Mesenchymal stem cell (in vitro differentiated cells and primary cell): ENCODE measurements around the gene TAS2R46.

Source experiments
- DNase-seq: peaks from one replicate; pipeline ENCODE4 v3.0.0-alpha.2; 2013
- H2AFZ ChIP-seq: one replicate; pipeline ENCODE4 v1.6.1; 2013; ENCODE audit warnings: low read depth, mild to moderate bottlenecking, control low read depth, inconsistent platforms, low read length, moderate library complexity
- H2AK5ac ChIP-seq: 2 replicates; pipeline ENCODE4 v1.6.1; 2013; ENCODE audit warnings: low read length, moderate library complexity, mild to moderate bottlenecking, inconsistent platforms; ENCODE audit not compliant: severe bottlenecking
- H2BK120ac ChIP-seq: one replicate; pipeline ENCODE4 v1.6.1; 2013; ENCODE audit warnings: low read depth, mild to moderate bottlenecking, inconsistent platforms, low read length, moderate library complexity
- H2BK12ac ChIP-seq, 2 experiments: one replicate each; pipeline ENCODE4 v1.6.1; 2013; ENCODE audit warnings: inconsistent platforms in 2 of 2, low read length in 2 of 2, mild to moderate bottlenecking in 2 of 2, moderate library complexity in 2 of 2, control low read depth in 1 of 2
- H2BK15ac ChIP-seq: one replicate; pipeline ENCODE4 v1.6.1; 2013; ENCODE audit warnings: mild to moderate bottlenecking, low read depth, inconsistent platforms; ENCODE audit not compliant: poor library complexity, severe bottlenecking
- H2BK5ac ChIP-seq: 2 replicates; pipeline ENCODE4 v1.6.1; 2013; ENCODE audit warnings: low read depth, mild to moderate bottlenecking, low read length, control low read depth, inconsistent platforms; ENCODE audit not compliant: poor library complexity, severe bottlenecking
- H3K14ac ChIP-seq, 2 experiments: one replicate each; pipeline ENCODE4 v1.6.1; 2013; ENCODE audit warnings: inconsistent platforms in 2 of 2, low read length in 2 of 2, control low read depth in 1 of 2, mild to moderate bottlenecking in 1 of 2, moderate library complexity in 1 of 2
- H3K18ac ChIP-seq, 2 experiments: one replicate each; pipeline ENCODE4 v1.6.1; 2013; ENCODE audit warnings: inconsistent platforms in 2 of 2, low read length in 2 of 2, control low read depth in 1 of 2, low read depth in 1 of 2, mild to moderate bottlenecking in 1 of 2
- H3K23ac ChIP-seq, 2 experiments: one replicate each; pipeline ENCODE4 v1.6.1; 2013; ENCODE audit warnings: inconsistent platforms in 2 of 2, low read length in 2 of 2, mild to moderate bottlenecking in 2 of 2, moderate library complexity in 2 of 2, control low read depth in 1 of 2
- H3K27ac ChIP-seq: 2 replicates; pipeline ENCODE4 v1.5.1; 2013; ENCODE audit warnings: mild to moderate bottlenecking, moderate library complexity, low read length, control low read depth, inconsistent platforms; ENCODE audit not compliant: poor library complexity, severe bottlenecking
- H3K27me3 ChIP-seq, 2 experiments: 2 replicates each; pipeline versions ENCODE4 v1.6.1 to v1.7.0; 2013; ENCODE audit warnings: low read length in 2 of 2, mild to moderate bottlenecking in 2 of 2, moderate library complexity in 2 of 2, control low read depth in 1 of 2, inconsistent platforms in 1 of 2; ENCODE audit not compliant: control insufficient read depth in 1 of 2, insufficient read depth in 1 of 2
- H3K36me3 ChIP-seq, 2 experiments: 2 replicates each; pipeline versions ENCODE4 v1.6.1 to v1.7.0; 2013; ENCODE audit warnings: low read length in 2 of 2, control low read depth in 1 of 2, inconsistent platforms in 1 of 2, low read depth in 1 of 2, mild to moderate bottlenecking in 1 of 2; ENCODE audit not compliant: insufficient read depth in 2 of 2, control insufficient read depth in 1 of 2
- H3K4ac ChIP-seq, 2 experiments: one replicate each; pipeline ENCODE4 v1.6.1; 2013; ENCODE audit warnings: inconsistent platforms in 2 of 2, low read length in 2 of 2, mild to moderate bottlenecking in 2 of 2, moderate library complexity in 2 of 2, control low read depth in 1 of 2, low read depth in 1 of 2
- H3K4me1 ChIP-seq: 2 replicates; pipeline ENCODE4 v1.6.1; 2013; ENCODE audit warnings: low read depth, low read length, control low read depth; ENCODE audit not compliant: control insufficient read depth, insufficient read depth
- H3K4me2 ChIP-seq: 2 replicates; pipeline ENCODE4 v1.6.1; 2013; ENCODE audit warnings: low read length, mild to moderate bottlenecking, inconsistent platforms; ENCODE audit not compliant: poor library complexity, severe bottlenecking
- H3K4me3 ChIP-seq, 2 experiments: 2 replicates each; pipeline versions ENCODE4 v1.5.1 to v1.7.0; 2013; ENCODE audit warnings: low read length in 2 of 2, mild to moderate bottlenecking in 2 of 2, control low read depth in 1 of 2, low read depth in 1 of 2; ENCODE audit not compliant: insufficient read depth in 1 of 2
- H3K79me1 ChIP-seq: replicated peaks from 2 replicates; pipeline ENCODE4 v1.6.1; 2013; ENCODE audit warnings: mild to moderate bottlenecking, control low read depth, low read length, inconsistent platforms; ENCODE audit not compliant: poor library complexity, severe bottlenecking
- H3K9ac ChIP-seq: 2 replicates; pipeline ENCODE4 v1.7.0; 2013; ENCODE audit warnings: mild to moderate bottlenecking, low read length, moderate library complexity
- H3K9me3 ChIP-seq: 2 replicates; pipeline ENCODE4 v1.7.0; 2013; ENCODE audit warnings: mild to moderate bottlenecking, low read length; ENCODE audit not compliant: control insufficient read depth
- H4K8ac ChIP-seq: one replicate; pipeline ENCODE4 v1.6.1; 2013; ENCODE audit warnings: inconsistent platforms, mild to moderate bottlenecking, low read length, moderate library complexity
- H4K91ac ChIP-seq: one replicate; pipeline ENCODE4 v1.6.1; 2013; ENCODE audit warnings: mild to moderate bottlenecking, low read length, inconsistent platforms
- WGBS: methylation state at CpG from one replicate; pipeline ENCODE4 v1.1.7; 2013; ENCODE audit warnings: mixed read lengths; 5-methylcytosine and 5-hydroxymethylcytosine counted together

TAS2R46 gene

DNA sequence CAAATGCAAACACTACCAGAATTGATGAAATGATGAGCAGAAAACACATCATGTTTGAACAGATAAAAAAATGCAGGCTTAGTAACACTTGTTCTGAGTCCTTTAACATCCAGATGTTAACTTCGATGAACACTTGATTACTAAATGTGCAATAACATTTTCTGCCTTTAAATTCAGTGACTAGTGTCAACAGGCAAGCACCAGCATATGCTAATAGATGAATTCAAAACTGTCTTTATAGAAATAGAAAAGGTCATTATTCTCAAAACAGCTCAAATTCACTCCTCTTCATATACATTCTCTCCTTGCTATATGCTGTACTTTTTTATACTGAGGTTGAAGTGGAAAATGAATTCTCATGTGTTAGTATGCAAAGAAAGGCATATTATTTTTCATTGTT is 39.6 kb downstream of the TAS2R46 start, which contains the start of gene TAS2R19:
TAS2R19 (minus strand) TSS at position 101 of the 400 bp plus-strand sequence; CDS start at position 52, 49 bp downstream.
- 100% methylated on average over 1 of the region's 1 CpG for WGBS

DNA sequence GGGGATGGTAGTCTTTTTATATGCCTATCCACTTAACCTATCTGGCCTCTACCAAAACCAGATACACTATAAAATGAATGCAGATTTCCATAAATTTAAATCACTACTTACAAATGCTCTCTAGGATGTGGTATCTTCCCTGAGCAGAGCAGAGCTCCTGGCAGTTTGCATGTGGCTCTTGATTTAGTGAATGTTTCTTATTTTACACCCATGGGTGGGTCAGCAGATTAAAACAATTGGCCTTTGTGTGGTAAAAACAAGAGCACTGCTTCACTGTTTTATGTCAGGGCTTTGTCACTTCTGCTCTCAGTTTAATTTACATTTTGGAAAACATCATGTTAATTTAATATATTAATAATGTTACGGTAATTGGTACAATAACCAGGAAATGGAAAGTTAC is 45.2 kb downstream of the TAS2R46 start:
- H2BK5ac ChIP-seq, result no peak overlapping the region
- peaks cover 4 to 6% of the 10 kb centered on the region in 2 experiments for H3K36me3 ChIP-seq
- H2BK12ac ChIP-seq, result no peak overlapping the region
- H4K8ac ChIP-seq, result no peak overlapping the region
- no peak overlapping the region for H3K4me3 ChIP-seq
- H3K18ac ChIP-seq, result no peak overlapping the region
- no peaks in the 10 kb centered on the region for H3K27me3 ChIP-seq
- no peak overlapping the region for H3K9ac ChIP-seq
- no peak overlapping the region for H2BK120ac ChIP-seq
- no peak overlapping the region for H4K91ac ChIP-seq
- WGBS, result no CpG with 5 or more reads among the region's 1 CpG
- no peak overlapping the region for H2AFZ ChIP-seq
- no peak overlapping the region for H3K14ac ChIP-seq
- H3K23ac ChIP-seq, result no peak overlapping the region
- H3K9me3 ChIP-seq, result no peaks in the 10 kb centered on the region
- peaks cover 2% of the 10 kb centered on the region for H3K4me1 ChIP-seq
- H3K27ac ChIP-seq, result no peak overlapping the region
- peaks cover 18% of the 10 kb centered on the region for H3K79me1 ChIP-seq
- no peak for DNase-seq
- H3K4me2 ChIP-seq, result no peak overlapping the region
- H2BK15ac ChIP-seq, result no peak overlapping the region
- H2AK5ac ChIP-seq, result no peak overlapping the region
- no peak overlapping the region for H3K4ac ChIP-seq

More for the DNA sequence above, 39.6 kb downstream of the TAS2R46 start, which contains the start of gene TAS2R19:
- Histone ChIP-seq H2BK15ac (no peak within 1 kb of the TSS), H3K14ac (no peak within 1 kb of the TSS), H3K4me1 (no peaks in the 10 kb centered on the region), H3K36me3 (peaks cover 7 to 12% of the 10 kb centered on the region in 2 experiments), H2BK5ac (no peak within 1 kb of the TSS), H2AK5ac (no peak within 1 kb of the TSS), H3K27me3 (no peaks in the 10 kb centered on the region), H3K79me1 (peaks cover 13% of the 10 kb centered on the region), H3K4me3 (no peak within 1 kb of the TSS), H3K4ac (no peak within 1 kb of the TSS), H3K27ac (no peak within 1 kb of the TSS), H4K8ac (no peak within 1 kb of the TSS), H2BK12ac (no peak within 1 kb of the TSS), H3K18ac (no peak within 1 kb of the TSS), H2AFZ (no peak within 1 kb of the TSS), H3K9me3 (peaks cover 3% of the 10 kb centered on the region), H3K23ac (no peak within 1 kb of the TSS), H3K9ac (no peak within 1 kb of the TSS), H4K91ac (no peak within 1 kb of the TSS), H2BK120ac (no peak within 1 kb of the TSS), H3K4me2 (no peak within 1 kb of the TSS)
- DNase-seq, result no peak

DNA sequence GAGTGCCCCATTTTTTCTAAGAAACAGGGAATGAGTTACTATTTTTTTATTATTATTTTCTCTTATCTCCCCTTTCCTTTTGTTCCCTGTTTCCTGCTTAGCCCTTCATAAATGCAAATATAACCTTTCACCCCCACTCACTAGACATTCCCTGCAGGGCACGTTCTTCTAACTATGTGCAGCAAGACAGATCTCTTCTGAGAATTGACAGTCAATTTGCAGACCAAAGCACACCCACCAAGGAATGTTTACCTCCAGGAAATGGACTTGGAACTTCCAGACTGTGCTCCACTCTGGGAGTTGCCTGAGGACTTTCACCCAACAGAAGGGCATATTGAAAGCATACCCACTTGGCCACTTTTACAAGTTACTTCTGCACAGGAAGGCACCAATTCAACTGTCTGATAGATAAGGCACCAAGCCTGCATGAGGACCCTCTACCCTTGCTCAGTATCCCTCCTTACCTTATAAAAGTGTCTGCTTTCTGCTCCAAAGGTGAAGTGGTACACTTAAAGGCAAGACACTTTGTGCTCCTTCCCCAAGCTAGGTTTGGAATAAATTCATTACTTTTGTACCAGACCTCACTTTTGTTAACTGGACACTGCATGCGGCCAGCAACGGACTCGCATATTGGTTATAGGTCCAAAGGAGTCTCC is 46.2 kb downstream of the TAS2R46 start:
- no peak overlapping the region for H2AK5ac ChIP-seq
- peaks cover 4 to 6% of the 10 kb centered on the region in 2 experiments for H3K36me3 ChIP-seq
- DNase-seq, result no peak
- no peak overlapping the region for H2BK5ac ChIP-seq
- no peak overlapping the region for H2BK15ac ChIP-seq
- H4K8ac ChIP-seq, result no peak overlapping the region
- no peak overlapping the region for H2BK120ac ChIP-seq
- no peak overlapping the region for H3K4me2 ChIP-seq
- peaks cover 2% of the 10 kb centered on the region for H3K4me1 ChIP-seq
- H3K4ac ChIP-seq, result no peak overlapping the region
- H3K9me3 ChIP-seq, result no peaks in the 10 kb centered on the region
- no peak overlapping the region for H3K9ac ChIP-seq
- H4K91ac ChIP-seq, result no peak overlapping the region
- H2BK12ac ChIP-seq, result no peak overlapping the region
- WGBS, result 82% methylated on average over 4 of the region's 4 CpGs
- no peak overlapping the region for H3K27ac ChIP-seq
- H3K4me3 ChIP-seq, result no peak overlapping the region
- no peak overlapping the region for H3K23ac ChIP-seq
- H3K27me3 ChIP-seq, result no peaks in the 10 kb centered on the region
- H3K14ac ChIP-seq, result no peak overlapping the region
- H3K79me1 ChIP-seq, result peaks cover 18% of the 10 kb centered on the region
- H2AFZ ChIP-seq, result no peak overlapping the region
- no peak overlapping the region for H3K18ac ChIP-seq

DNA sequence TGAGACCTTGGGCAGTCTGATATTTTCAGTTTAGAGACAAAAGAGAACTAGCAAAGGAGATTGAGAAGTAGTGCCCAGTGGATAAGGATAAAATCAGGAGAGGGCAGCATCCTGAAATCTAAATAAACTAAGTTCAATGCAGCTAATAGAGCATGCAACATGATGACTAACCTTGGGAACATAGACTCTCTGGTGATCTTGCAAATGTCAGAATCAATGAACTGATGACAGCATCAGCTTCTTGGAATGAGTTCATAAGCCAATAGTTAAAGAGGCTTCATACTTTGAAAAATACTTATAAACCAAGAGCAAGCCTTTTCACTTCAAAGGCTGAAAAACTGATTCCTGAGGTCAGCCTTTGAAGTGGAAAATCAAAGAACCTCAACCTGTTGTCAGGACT is 47.9 kb downstream of the TAS2R46 start:
- no peak overlapping the region for H2BK120ac ChIP-seq
- H2BK12ac ChIP-seq, result no peak overlapping the region
- H4K91ac ChIP-seq, result no peak overlapping the region
- no peak overlapping the region for H3K9ac ChIP-seq
- H3K18ac ChIP-seq, result no peak overlapping the region
- no peak overlapping the region for H2BK15ac ChIP-seq
- DNase-seq, result no peak
- H3K4me3 ChIP-seq, result no peak overlapping the region
- no peak overlapping the region for H2AK5ac ChIP-seq
- H2AFZ ChIP-seq, result no peak overlapping the region
- H3K4me2 ChIP-seq, result no peak overlapping the region
- H3K9me3 ChIP-seq, result no peaks in the 10 kb centered on the region
- H3K14ac ChIP-seq, result no peak overlapping the region
- no peak overlapping the region for H2BK5ac ChIP-seq
- H3K4me1 ChIP-seq, result peaks cover 2% of the 10 kb centered on the region
- no peak overlapping the region for H4K8ac ChIP-seq
- peaks cover 4 to 6% of the 10 kb centered on the region in 2 experiments for H3K36me3 ChIP-seq
- no peaks in the 10 kb centered on the region for H3K27me3 ChIP-seq
- no peak overlapping the region for H3K27ac ChIP-seq
- no peak overlapping the region for H3K23ac ChIP-seq
- peaks cover 17% of the 10 kb centered on the region for H3K79me1 ChIP-seq
- H3K4ac ChIP-seq, result no peak overlapping the region
